Measurements from ENCODE around the gene OBSCN.

DNA sequence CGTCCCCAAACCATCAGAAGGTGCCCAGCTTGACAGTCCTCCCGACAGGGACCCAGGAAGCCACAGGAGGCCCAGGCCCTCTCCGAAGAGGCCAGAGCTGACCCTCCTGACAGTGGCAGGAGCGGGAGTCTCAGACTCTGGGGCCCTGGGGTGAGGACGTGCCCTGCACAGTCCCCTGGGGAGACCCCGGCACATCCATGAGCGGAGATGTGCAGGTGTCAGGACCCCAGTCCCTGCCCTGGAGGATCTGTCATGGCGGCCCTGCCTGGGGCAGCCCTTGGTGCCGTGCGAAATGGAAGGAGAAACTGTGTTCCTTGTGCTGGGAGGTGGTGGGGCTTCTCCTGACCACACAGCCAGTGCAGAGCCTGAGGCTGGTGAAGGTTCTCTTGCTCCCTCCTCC lies 55.8 kb downstream of the OBSCN start:
- TF ChIP-seq POLR2A (IDR thresholded peaks at IDR 0.05), result no peak
- TF ChIP-seq, protein P1, sequence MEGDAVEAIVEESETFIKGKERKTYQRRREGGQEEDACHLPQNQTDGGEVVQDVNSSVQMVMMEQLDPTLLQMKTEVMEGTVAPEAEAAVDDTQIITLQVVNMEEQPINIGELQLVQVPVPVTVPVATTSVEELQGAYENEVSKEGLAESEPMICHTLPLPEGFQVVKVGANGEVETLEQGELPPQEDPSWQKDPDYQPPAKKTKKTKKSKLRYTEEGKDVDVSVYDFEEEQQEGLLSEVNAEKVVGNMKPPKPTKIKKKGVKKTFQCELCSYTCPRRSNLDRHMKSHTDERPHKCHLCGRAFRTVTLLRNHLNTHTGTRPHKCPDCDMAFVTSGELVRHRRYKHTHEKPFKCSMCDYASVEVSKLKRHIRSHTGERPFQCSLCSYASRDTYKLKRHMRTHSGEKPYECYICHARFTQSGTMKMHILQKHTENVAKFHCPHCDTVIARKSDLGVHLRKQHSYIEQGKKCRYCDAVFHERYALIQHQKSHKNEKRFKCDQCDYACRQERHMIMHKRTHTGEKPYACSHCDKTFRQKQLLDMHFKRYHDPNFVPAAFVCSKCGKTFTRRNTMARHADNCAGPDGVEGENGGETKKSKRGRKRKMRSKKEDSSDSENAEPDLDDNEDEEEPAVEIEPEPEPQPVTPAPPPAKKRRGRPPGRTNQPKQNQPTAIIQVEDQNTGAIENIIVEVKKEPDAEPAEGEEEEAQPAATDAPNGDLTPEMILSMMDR (IDR thresholded peaks at IDR 0.05), result no peak
